HCT116 (cell line): Measurements from ENCODE around the gene NHLRC1. TPM values are rescaled to one million over a fixed set of nuclear protein-coding genes. Genes with fewer than 3 reads are reported as not detected.

Source experiments
- ATAC-seq: fragments of 200-7000 bp; cut with Tn5 transposase; 2 replicates; pipeline ENCODE4 v1.9.1; 2020; ENCODE audit warnings: mild to moderate bottlenecking, moderate library complexity
- BruUV-seq: library from RNA; stranded (reverse); fragments of 400-500 nt; replicated peaks from 2 replicates; lab custom pipeline; 2021; lab: Mats Ljungman, UMichigan
- CTCF ChIA-PET: fragments of 300-600 bp; sonication (Branson Sonifier 250); formaldehyde crosslinking; loops from one replicate; lab custom pipeline; 2021; ENCODE audit warnings: antibody characterized with exemption; lab: Charles Lee
- POLR2A ChIA-PET: fragments of 300-600, 350-600 bp; sonication (Branson Sonifier 250); formaldehyde crosslinking; loops from one replicate; lab custom pipeline; 2021; ENCODE audit warnings: antibody characterized with exemption; lab: Charles Lee
- RAD21 ChIA-PET, 2 experiments: fragments of 300-600 bp; sonication (Branson Sonifier 250); formaldehyde crosslinking; loops; one replicate each; lab custom pipeline; 2023; ENCODE audit warnings: low total read pairs in 2 of 2; ENCODE audit not compliant: uncharacterized antibody in 2 of 2, unreplicated experiment in 2 of 2, low non-redundant PET in 1 of 2; lab: Charles Lee
- DNase-seq: peaks from one replicate; pipeline ENCODE4 v3.0.0-alpha.2; 2010; ENCODE audit warnings: low read depth, low spot score
- H2AFZ ChIP-seq: fragments of 200-600 bp; shearing (Covaris generic), sonication (generic); 2 replicates; pipeline ENCODE4 v1.6.1; 2017; ENCODE audit warnings: low read depth, mixed run types, mixed read lengths, antibody characterized with exemption, low read length; ENCODE audit not compliant: poor library complexity, severe bottlenecking
- H3K27ac ChIP-seq: 2 replicates; pipeline ENCODE4 v1.5.1; 2012; ENCODE audit warnings: low read depth, low read length
- H3K27me3 ChIP-seq: fragments of 200-600 bp; sonication (generic); 2 replicates; pipeline ENCODE4 v1.6.1; 2016; ENCODE audit warnings: mixed run types, low read length, mixed read lengths; ENCODE audit not compliant: insufficient read depth
- H3K36me3 ChIP-seq, 2 experiments: fragments of 200-500 bp in 1 of 2; fragments of 200-600 bp in 1 of 2; sonication (Bioruptor generic) in 1 of 2; sonication (generic) in 1 of 2; 2 replicates each; pipeline versions ENCODE4 v1.5.1 to v1.6.1; 2014 to 2016; ENCODE audit warnings: low read length in 2 of 2, inconsistent platforms in 1 of 2, mixed read lengths in 1 of 2, mixed run types in 1 of 2; ENCODE audit not compliant: insufficient read depth in 2 of 2, control insufficient read depth in 1 of 2
- H3K4me1 ChIP-seq, 2 experiments: fragments of 200-600 bp in 1 of 2; sonication (generic) in 1 of 2; 2 replicates each; pipeline versions ENCODE4 v1.5.1 to v1.6.1; 2012 to 2017; ENCODE audit warnings: low read length in 2 of 2, inconsistent platforms in 1 of 2, mild to moderate bottlenecking in 1 of 2, mixed read lengths in 1 of 2, mixed run types in 1 of 2, moderate library complexity in 1 of 2; ENCODE audit not compliant: insufficient read depth in 2 of 2, control insufficient read depth in 1 of 2
- H3K4me2 ChIP-seq: fragments of 200-600 bp; sonication (generic); 2 replicates; pipeline ENCODE4 v1.6.1; 2017; ENCODE audit warnings: mixed run types, low read length, mixed read lengths
- H3K4me3 ChIP-seq, 2 experiments: fragments of 200-600 bp in 1 of 2; sonication (generic) in 1 of 2; replicated peaks in 1 of 2; 2 replicates each; pipeline ENCODE4 v1.5.1; 2011 to 2016; ENCODE audit warnings: low read length in 2 of 2, control low read depth in 1 of 2, low read depth in 1 of 2, mild to moderate bottlenecking in 1 of 2, mixed read lengths in 1 of 2, mixed run types in 1 of 2
- H3K79me2 ChIP-seq: fragments of 200-600 bp; sonication (generic); 2 replicates; pipeline ENCODE4 v1.6.1; 2017; ENCODE audit warnings: mild to moderate bottlenecking, mixed run types, low read length, moderate library complexity, mixed read lengths; ENCODE audit not compliant: insufficient read depth
- H3K9ac ChIP-seq: fragments of 200-600 bp; sonication (generic); 2 replicates; pipeline ENCODE4 v1.6.1; 2016; ENCODE audit warnings: low read length, mixed read lengths
- H3K9me2 ChIP-seq: fragments of 200-600 bp; sonication (generic), shearing (Covaris generic); 2 replicates; pipeline ENCODE4 v1.6.1; 2017; ENCODE audit warnings: mixed run types, mild to moderate bottlenecking, moderate library complexity; ENCODE audit not compliant: insufficient read depth
- H3K9me3 ChIP-seq, 2 experiments: fragments of 200-500 bp in 1 of 2; fragments of 200-600 bp in 1 of 2; sonication (Bioruptor generic) in 1 of 2; sonication (generic) in 1 of 2; 2 replicates each; pipeline ENCODE4 v1.6.1; 2014 to 2017; ENCODE audit warnings: low read length in 2 of 2, mixed read lengths in 2 of 2, inconsistent platforms in 1 of 2, low read depth in 1 of 2, mild to moderate bottlenecking in 1 of 2, mixed run types in 1 of 2, moderate library complexity in 1 of 2; ENCODE audit not compliant: control insufficient read depth in 1 of 2, insufficient read depth in 1 of 2
- H4K20me1 ChIP-seq: fragments of 200-600 bp; sonication (generic), shearing (Covaris generic); 2 replicates; pipeline ENCODE4 v1.6.1; 2017; ENCODE audit warnings: mixed run types, mild to moderate bottlenecking, moderate library complexity; ENCODE audit not compliant: insufficient read depth
- ATF3 ChIP-seq: IDR thresholded peaks from 2 replicates; pipeline ENCODE4 v1.6.1; 2012
- EGR1 ChIP-seq: IDR thresholded peaks from 2 replicates; pipeline ENCODE4 v1.6.1; 2012; ENCODE audit warnings: low read depth
- EZH2 ChIP-seq: fragments of 200-600 bp; sonication (generic); IDR thresholded peaks from 2 replicates; pipeline ENCODE4 v1.6.1; 2017; ENCODE audit warnings: antibody characterized with exemption, mixed run types
- MAX ChIP-seq: IDR thresholded peaks from 2 replicates; pipeline ENCODE4 v1.6.1; 2012
- POLR2A ChIP-seq: IDR thresholded peaks from 2 replicates; pipeline ENCODE4 v1.7.0; 2011; ENCODE audit warnings: borderline replicate concordance; ENCODE audit not compliant: insufficient read depth, insufficient read length; ENCODE audit errors: extremely low read depth
- POLR2AphosphoS5 ChIP-seq: IDR thresholded peaks from 2 replicates; pipeline ENCODE4 v1.6.1; 2011; ENCODE audit warnings: mild to moderate bottlenecking, low read depth, low read length, moderate library complexity
- REST ChIP-seq: IDR thresholded peaks from 2 replicates; pipeline ENCODE4 v1.6.1; 2012; ENCODE audit warnings: low read depth
- SP1 ChIP-seq: IDR thresholded peaks from 2 replicates; pipeline ENCODE4 v1.6.1; 2012; ENCODE audit warnings: low read depth
- YY1 ChIP-seq: IDR thresholded peaks from 2 replicates; pipeline ENCODE4 v1.6.1; 2011; ENCODE audit warnings: low read length, low read depth, moderate library complexity, mild to moderate bottlenecking; ENCODE audit not compliant: insufficient replicate concordance; ENCODE audit errors: extremely low read depth
- ZBTB33 ChIP-seq: IDR thresholded peaks from 2 replicates; pipeline ENCODE4 v1.6.1; 2011; ENCODE audit warnings: mild to moderate bottlenecking, low read length, moderate library complexity; ENCODE audit not compliant: insufficient replicate concordance; ENCODE audit errors: extremely low read depth
- ZFX ChIP-seq: fragments of 450-650 bp; IDR thresholded peaks from 2 replicates; pipeline ENCODE4 v1.6.1; 2017
- ZNF274 ChIP-seq: fragments of 200-500 bp; sonication (Bioruptor generic); IDR thresholded peaks from 2 replicates; pipeline ENCODE4 v1.6.1; 2014; ENCODE audit warnings: mild to moderate bottlenecking, low read depth, low read length, inconsistent platforms
- intact Hi-C: fragments of 100-400 bp; cut with micrococcal nuclease; formaldehyde crosslinking; loops from 2 replicates; pipeline ENCODE4 v1.10.0; 2022
- total RNA-seq: library from RNA; stranded (reverse); gene quantifications from one replicate; pipeline ENCODE4 v1.2.1, GENCODE V29; 2021; ENCODE audit not compliant: unreplicated experiment
- TF ChIP-seq, protein P1 (sequence below), 3 experiments: fragments of 200-600 bp in 1 of 3; sonication (generic) in 1 of 3; IDR thresholded peaks in 2 of 3; conservative IDR thresholded peaks in 1 of 3; 2 replicates each; pipeline ENCODE4 v1.5.1; 2012 to 2017; ENCODE audit warnings: low read depth in 2 of 3, low read length in 2 of 3, antibody characterized with exemption in 1 of 3, borderline replicate concordance in 1 of 3, control low read depth in 1 of 3, mild to moderate bottlenecking in 1 of 3, mixed read lengths in 1 of 3, mixed run types in 1 of 3, moderate library complexity in 1 of 3; ENCODE audit not compliant: insufficient read depth in 1 of 3

The NHLRC1 gene
- total RNA-seq, 1 experiment from 2014 or later: not detected

DNA sequence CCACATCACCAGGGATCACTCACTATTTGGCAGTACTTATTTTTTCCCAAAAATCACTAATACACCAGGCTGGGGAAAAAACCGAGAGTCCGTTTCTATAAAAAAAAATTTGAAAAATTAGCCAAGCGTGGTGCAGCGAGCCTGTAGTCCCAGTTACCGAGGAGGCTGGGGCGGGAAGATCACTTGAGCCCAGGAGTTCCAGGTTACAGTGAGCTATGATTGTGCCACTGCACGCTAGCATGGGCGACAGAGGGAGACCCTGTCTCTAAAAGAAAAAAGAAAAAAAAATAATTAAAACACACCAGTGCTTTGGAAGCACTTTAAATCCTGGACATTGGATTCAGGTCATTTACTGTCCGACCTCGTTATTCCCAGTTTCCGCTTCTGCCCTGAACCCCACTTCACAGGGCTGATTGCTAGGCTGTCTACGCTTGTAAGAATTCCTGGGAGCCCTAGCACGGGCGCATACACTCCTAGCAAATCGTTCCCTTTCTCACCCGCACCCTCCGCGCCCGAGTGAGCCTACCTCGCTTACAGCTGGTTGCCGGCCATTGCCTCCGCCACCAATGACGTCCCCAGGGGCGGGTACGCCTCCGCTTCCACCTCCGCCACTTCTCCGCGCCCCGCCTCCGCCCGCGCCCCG is 32.2 kb upstream of the NHLRC1 start, which contains the start of gene TPMT:
TSS of gene TPMT (minus strand) at position 571 of the 643 bp plus-strand sequence. CDS start 5,950 bp downstream, outside the sequence.
- POLR2A ChIA-PET: no interaction called here

More for the DNA sequence above, 32.2 kb upstream of the NHLRC1 start, which contains the start of gene TPMT:
- Histone ChIP-seq H3K27ac (peak within 1 kb of the TSS; percentile 69), H3K27me3 (no peaks in the 10 kb centered on the region), H3K4me2 (peak within 1 kb of the TSS; percentile 92), H2AFZ (peak within 1 kb of the TSS; percentile 38), H4K20me1 (no peaks in the 10 kb centered on the region), H3K9ac (peak within 1 kb of the TSS; percentile 80), H3K4me1 (peaks cover 7% of the 10 kb centered on the region in 2 experiments; a peak in 3 of 4 replicates), H3K9me3 (no peaks in the 10 kb centered on the region), H3K79me2 (no peaks in the 10 kb centered on the region)
- TSS peak; percentile 82 for BruUV-seq
- peak; percentile 72 for ATAC-seq
- RAD21 ChIA-PET: no interaction called here
- CTCF ChIA-PET: no interaction called here
- no peak for DNase-seq
- peak; percentile 31 for TF ChIP-seq POLR2A
- no peak for TF ChIP-seq ATF3
- TF ChIP-seq EZH2: no peak
- TF ChIP-seq ZFX: no peak
- TF ChIP-seq ZNF274: no peak
- no peak for TF ChIP-seq MAX
- TF ChIP-seq POLR2AphosphoS5: peak; percentile 67; the same call in 1 of the 2 replicates
- TF ChIP-seq SP1: no peak
- TF ChIP-seq, protein P1, sequence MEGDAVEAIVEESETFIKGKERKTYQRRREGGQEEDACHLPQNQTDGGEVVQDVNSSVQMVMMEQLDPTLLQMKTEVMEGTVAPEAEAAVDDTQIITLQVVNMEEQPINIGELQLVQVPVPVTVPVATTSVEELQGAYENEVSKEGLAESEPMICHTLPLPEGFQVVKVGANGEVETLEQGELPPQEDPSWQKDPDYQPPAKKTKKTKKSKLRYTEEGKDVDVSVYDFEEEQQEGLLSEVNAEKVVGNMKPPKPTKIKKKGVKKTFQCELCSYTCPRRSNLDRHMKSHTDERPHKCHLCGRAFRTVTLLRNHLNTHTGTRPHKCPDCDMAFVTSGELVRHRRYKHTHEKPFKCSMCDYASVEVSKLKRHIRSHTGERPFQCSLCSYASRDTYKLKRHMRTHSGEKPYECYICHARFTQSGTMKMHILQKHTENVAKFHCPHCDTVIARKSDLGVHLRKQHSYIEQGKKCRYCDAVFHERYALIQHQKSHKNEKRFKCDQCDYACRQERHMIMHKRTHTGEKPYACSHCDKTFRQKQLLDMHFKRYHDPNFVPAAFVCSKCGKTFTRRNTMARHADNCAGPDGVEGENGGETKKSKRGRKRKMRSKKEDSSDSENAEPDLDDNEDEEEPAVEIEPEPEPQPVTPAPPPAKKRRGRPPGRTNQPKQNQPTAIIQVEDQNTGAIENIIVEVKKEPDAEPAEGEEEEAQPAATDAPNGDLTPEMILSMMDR (IDR thresholded peaks at IDR 0.05 in 2 of 3, conservative IDR thresholded peaks at IDR 0.05 in 1 of 3; ENCODE audit: borderline replicate concordance in 1 of 3, insufficient read depth in 1 of 3, low read depth in 2 of 3, low read length in 2 of 3): no peak
- peak; percentile 96 for TF ChIP-seq EGR1
- peak; percentile 58 for TF ChIP-seq YY1
- no peak for TF ChIP-seq REST
- TF ChIP-seq ZBTB33: no peak
- TF ChIP-seq, all 23 proteins: peak for 4
- intact Hi-C loops: loop anchor here (2.0 kb wide), 1 partner anchor 290 kb away; no protein-coding TSS in a partner anchor
- Histone ChIP-seq H3K4me3 (peak within 1 kb of the TSS; percentile 86 to 90), H3K9me2 (no peaks in the 10 kb centered on the region), H3K36me3 (0 out of 4 replicates have a peak, but pooled peaks cover 0 to under 1% of the 10 kb centered on the region in 2 experiments)
